Measurements from ENCODE around the gene YEATS2. TPM values are rescaled to one million over a fixed set of nuclear protein-coding genes. Genes with fewer than 3 reads are reported as not detected.

Gene YEATS2
- total and polyA plus RNA-seq, 2 donors (not counting 3 experiments of a cell fraction or from before 2014, with no cell fraction given), result 30.2 to 59.9 TPM

DNA sequence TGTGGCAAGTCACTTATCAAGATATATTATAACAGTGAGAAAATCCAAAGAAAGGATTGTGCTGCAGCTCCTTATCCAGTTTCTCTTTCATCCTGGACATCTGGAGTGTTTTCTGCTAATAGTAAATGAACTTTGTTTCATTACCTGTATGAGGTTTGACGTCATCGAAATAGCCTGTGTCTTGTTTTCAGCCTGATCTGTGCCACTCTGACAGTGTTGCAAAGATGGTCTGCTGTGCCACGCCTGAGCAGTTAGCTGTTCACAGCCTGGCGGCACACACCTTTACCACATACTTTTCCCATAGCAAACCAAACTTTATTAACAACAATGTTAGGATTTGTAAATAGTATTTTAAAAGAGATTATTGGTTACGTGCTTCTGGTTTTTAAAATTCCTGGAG is 34.0 kb downstream of the YEATS2 start:
- ChIA-PET CTCF (interaction anchor here (0.8 kb wide), 1 partner anchor 9 kb away, joined by 3 read pairs; no protein-coding TSS in a partner anchor), POLR2A (no interaction called here)
- H3K79me2 ChIP-seq (ENCODE audit: control insufficient read depth, insufficient read depth, low read length), result peaks cover 6% of the 10 kb centered on the region
- H3K27me3 ChIP-seq (ENCODE audit: control insufficient read depth in 2 of 2, insufficient read depth in 2 of 2, low read length in 2 of 2), result no peaks in the 10 kb centered on the region
- H3K4me3 ChIP-seq (replicated peaks in 1 of 3; ENCODE audit: insufficient read depth in 1 of 3, low read depth in 1 of 3, low read length in 3 of 3), result no peak overlapping the region
- no peak overlapping the region for H3K9ac ChIP-seq (replicated peaks; ENCODE audit: extremely low read depth, insufficient read depth, low read length)
- DNase-seq (ENCODE audit: low read depth, low spot score), result no peak
- no peak overlapping the region for H2AFZ ChIP-seq (ENCODE audit: low read depth, low read length)
- peaks cover 28% of the 10 kb centered on the region for H3K4me1 ChIP-seq (ENCODE audit: control insufficient read depth, extremely low read depth, insufficient read depth, low read length)
- H3K9me3 ChIP-seq (replicated peaks; ENCODE audit: control insufficient read depth, insufficient read depth, low read length), result no peaks in the 10 kb centered on the region
- H4K20me1 ChIP-seq (replicated peaks; ENCODE audit: control insufficient read depth, extremely low read depth, insufficient read depth, low read length), result no peaks in the 10 kb centered on the region
- no peaks in the 10 kb centered on the region for H3K9me1 ChIP-seq (replicated peaks; ENCODE audit: control insufficient read depth, extremely low read depth, insufficient read depth, low read length)
- intact Hi-C loops (cut with micrococcal nuclease), result no loop called here
- dilution Hi-C loops (cut with MboI; ENCODE audit: extremely low pct_ligation_motif_present, low sequenced_read_pairs), result no loop called here
- FAIRE-seq, result no peak
- TF ChIP-seq MYC (IDR thresholded peaks at IDR 0.05; ENCODE audit: low read depth, low read length) (no peak), POLR2AphosphoS5 (IDR thresholded peaks at IDR 0.05; ENCODE audit: insufficient read depth, low read depth, low read length) (no peak), GATA2 (IDR thresholded peaks at IDR 0.05; ENCODE audit: insufficient read depth, insufficient read length, low read depth, low read length) (no peak), JUN (IDR thresholded peaks at IDR 0.05; ENCODE audit: borderline replicate concordance, insufficient read depth, insufficient read length, low read depth) (no peak), FOS (IDR thresholded peaks at IDR 0.05; ENCODE audit: borderline replicate concordance, insufficient read depth, low read length) (no peak), CTCF (IDR thresholded peaks at IDR 0.05; ENCODE audit: extremely low read depth in 1 of 2, insufficient read depth in 1 of 2, low read depth in 1 of 2, low read length in 2 of 2) (no peak), POLR2A (IDR thresholded peaks at IDR 0.05; ENCODE audit: low read depth, low read length) (no peak), EZH2 (IDR thresholded peaks at IDR 0.05; ENCODE audit: borderline replicate concordance, low read depth, low read length, severe bottlenecking) (no peak)
- TF ChIP-seq, protein P1, sequence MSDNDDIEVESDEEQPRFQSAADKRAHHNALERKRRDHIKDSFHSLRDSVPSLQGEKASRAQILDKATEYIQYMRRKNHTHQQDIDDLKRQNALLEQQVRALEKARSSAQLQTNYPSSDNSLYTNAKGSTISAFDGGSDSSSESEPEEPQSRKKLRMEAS (IDR thresholded peaks at IDR 0.05; ENCODE audit: insufficient read depth, insufficient read length), result no peak
- peaks cover 8 to 13% of the 10 kb centered on the region in 2 experiments for H3K36me3 ChIP-seq (ENCODE audit: control insufficient read depth in 2 of 2, extremely low read depth in 1 of 2, insufficient read depth in 2 of 2, low read length in 2 of 2)
- no TSS peak for BruUV-seq (replicated peaks)
- no peak overlapping the region for H3K4me2 ChIP-seq (ENCODE audit: insufficient read depth, low read length)
- H3K27ac ChIP-seq (ENCODE audit: insufficient read depth, low read depth, low read length), result no peak overlapping the region
